GM12801 (cell line): ENCODE measurements around the gene EIF2S3B.

ENCODE experiments used
- CTCF ChIP-seq: IDR thresholded peaks from one replicate; pipeline ENCODE4 v1.5.1; 2011; ENCODE audit warnings: control low read depth; ENCODE audit not compliant: insufficient read length; ENCODE audit errors: extremely low read depth

EIF2S3B gene

GRCh38 chr12:10501030-10501429 lies 4.7 kb upstream of the EIF2S3B start:
- TF ChIP-seq CTCF, result no peak

- no peak for TF ChIP-seq CTCF
These were observed 2.2 kb upstream of the EIF2S3B start for GRCh38 chr12:10503460-10503859.

GRCh38 chr12:10511756-10512355 lies 6.2 kb downstream of the EIF2S3B start:
- no peak for TF ChIP-seq CTCF

GRCh38 chr12:10512798-10513197 lies 7.1 kb downstream of the EIF2S3B start:
- TF ChIP-seq CTCF, result no peak

- TF ChIP-seq CTCF, result no peak
These were observed 15.9 kb downstream of the EIF2S3B start for GRCh38 chr12:10521555-10521954.

- TF ChIP-seq CTCF, result no peak
These were observed 22.7 kb downstream of the EIF2S3B start for GRCh38 chr12:10528174-10528953.

GRCh38 chr12:10529603-10530002 lies 23.9 kb downstream of the EIF2S3B start:
- no peak for TF ChIP-seq CTCF
